ENCODE results near the gene TTC7B.

TTC7B gene

DNA sequence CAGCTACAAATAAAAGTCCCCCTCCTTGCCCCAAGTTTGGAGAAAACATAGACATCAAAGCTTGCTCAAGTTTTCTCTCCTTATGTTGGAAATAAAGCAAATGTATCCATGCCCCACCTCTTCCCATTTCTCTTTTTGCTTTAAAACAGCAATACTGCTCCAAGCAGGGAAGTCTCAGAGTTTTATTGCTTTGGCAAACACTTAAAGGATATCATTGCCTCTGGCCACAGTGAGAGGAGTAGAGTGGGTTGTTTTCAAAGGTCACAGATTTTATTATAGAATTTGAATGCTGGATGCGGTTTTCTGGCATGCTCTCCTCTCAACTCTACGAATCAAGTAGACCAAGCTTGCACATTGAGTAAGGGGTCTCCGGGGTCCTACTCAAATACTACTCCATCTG lies 149.7 kb downstream of the TTC7B start:
- no peak for DNase-seq (ENCODE audit: low read depth)
- no peak overlapping the region for H3K4me3 ChIP-seq (ENCODE audit: control insufficient read depth, low read depth, low read length)
- TF ChIP-seq, protein P1, sequence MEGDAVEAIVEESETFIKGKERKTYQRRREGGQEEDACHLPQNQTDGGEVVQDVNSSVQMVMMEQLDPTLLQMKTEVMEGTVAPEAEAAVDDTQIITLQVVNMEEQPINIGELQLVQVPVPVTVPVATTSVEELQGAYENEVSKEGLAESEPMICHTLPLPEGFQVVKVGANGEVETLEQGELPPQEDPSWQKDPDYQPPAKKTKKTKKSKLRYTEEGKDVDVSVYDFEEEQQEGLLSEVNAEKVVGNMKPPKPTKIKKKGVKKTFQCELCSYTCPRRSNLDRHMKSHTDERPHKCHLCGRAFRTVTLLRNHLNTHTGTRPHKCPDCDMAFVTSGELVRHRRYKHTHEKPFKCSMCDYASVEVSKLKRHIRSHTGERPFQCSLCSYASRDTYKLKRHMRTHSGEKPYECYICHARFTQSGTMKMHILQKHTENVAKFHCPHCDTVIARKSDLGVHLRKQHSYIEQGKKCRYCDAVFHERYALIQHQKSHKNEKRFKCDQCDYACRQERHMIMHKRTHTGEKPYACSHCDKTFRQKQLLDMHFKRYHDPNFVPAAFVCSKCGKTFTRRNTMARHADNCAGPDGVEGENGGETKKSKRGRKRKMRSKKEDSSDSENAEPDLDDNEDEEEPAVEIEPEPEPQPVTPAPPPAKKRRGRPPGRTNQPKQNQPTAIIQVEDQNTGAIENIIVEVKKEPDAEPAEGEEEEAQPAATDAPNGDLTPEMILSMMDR (conservative IDR thresholded peaks at IDR 0.05; ENCODE audit: control insufficient read depth, insufficient read depth, low read depth, low read length) = no peak

GRCh38 chr14:90665321-90666000 lies 150.8 kb downstream of the TTC7B start:
- TF ChIP-seq, protein P1 (conservative IDR thresholded peaks at IDR 0.05; ENCODE audit: control insufficient read depth, insufficient read depth, low read depth, low read length) = no peak
- DNase-seq (ENCODE audit: low read depth) = no peak
- no peak overlapping the region for H3K4me3 ChIP-seq (ENCODE audit: control insufficient read depth, low read depth, low read length)

DNA sequence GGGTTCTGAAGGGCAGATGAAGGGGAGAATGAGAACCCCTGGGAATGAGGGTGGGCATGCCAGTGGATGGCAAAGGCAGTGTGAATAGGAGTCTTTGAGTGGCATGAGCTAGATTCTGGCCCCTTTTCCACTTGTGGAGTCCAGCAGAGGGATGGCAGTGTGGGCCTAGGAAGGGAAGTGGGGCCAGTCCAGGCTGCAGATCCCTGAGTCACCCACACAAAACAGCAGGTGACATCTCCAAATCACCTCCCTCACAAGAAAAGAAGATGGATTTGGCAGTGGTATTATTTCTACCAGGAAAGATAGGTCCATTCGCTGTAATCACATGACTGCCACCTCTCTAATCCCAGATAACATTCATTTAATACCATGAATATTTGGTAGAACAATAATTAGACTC lies 151.3 kb downstream of the TTC7B start:
- H3K4me3 ChIP-seq (ENCODE audit: control insufficient read depth, low read depth, low read length) = no peak overlapping the region
- TF ChIP-seq, protein P1 (conservative IDR thresholded peaks at IDR 0.05; ENCODE audit: control insufficient read depth, insufficient read depth, low read depth, low read length) = no peak
- DNase-seq (ENCODE audit: low read depth) = no peak

DNA sequence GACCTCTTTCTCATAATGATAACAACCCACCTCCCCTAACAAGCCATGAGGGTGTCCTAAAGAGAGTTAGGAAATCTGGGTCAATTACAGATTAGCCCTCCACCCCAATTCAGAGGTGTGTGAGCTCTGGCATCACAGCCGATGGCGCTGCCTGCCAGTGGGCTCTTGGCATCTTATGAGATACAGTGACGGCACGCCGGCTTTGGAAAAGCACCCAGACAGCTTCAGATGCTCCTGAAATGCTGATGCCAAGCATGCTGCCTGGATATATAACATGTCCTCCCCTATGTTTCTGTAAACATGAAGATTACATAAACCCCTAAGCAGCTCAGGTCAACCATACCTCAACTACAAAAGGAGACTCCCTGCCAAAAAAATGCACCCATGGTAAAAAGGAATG lies 152.6 kb downstream of the TTC7B start:
- no peak overlapping the region for H3K4me3 ChIP-seq (ENCODE audit: control insufficient read depth, low read depth, low read length)
- TF ChIP-seq, protein P1 (conservative IDR thresholded peaks at IDR 0.05; ENCODE audit: control insufficient read depth, insufficient read depth, low read depth, low read length) = no peak

DNA sequence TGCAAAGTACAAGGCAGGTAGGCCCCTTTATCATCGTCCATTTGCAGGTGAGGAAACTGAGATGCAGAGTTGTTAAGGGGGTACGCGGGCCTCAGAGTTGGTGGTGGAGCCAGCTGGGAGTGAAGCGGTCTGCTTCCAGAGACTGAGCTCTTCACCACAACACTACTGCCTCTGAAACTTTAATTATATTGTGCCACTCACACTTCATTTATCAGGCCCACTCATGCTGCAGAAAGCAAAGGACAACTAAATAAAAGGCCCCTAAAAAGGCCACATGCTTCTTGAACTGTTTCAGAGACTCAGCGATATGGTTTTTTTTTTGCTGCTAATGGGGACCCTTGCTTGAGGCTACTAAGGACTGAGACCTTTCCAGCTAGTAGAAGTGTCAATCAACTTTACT lies 153.1 kb downstream of the TTC7B start:
- TF ChIP-seq, protein P1 (conservative IDR thresholded peaks at IDR 0.05; ENCODE audit: control insufficient read depth, insufficient read depth, low read depth, low read length) = no peak
- no peak overlapping the region for H3K4me3 ChIP-seq (ENCODE audit: control insufficient read depth, low read depth, low read length)
- DNase-seq (ENCODE audit: low read depth) = no peak

More for the DNA sequence above, 152.6 kb downstream of the TTC7B start:
- no peak for DNase-seq (ENCODE audit: low read depth)

DNA sequence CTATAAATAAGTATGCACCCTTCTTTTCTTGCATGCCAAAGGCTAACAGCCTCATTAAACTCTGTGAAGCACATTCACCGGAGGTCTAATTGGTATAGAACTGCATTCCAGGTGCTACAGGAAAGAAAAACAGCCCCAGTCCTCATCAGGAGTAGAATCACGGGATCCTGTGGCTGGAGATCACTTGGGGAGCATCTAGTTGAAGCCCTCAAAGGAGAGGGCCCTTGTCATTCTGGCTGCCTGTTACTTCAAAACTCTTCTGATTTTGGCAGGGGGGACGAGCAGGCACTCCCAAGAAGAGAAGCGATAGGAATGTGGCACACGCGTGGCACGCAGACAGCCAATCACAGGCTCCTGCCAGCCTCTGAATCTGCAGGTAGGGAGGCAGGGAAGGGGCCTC lies 154.4 kb downstream of the TTC7B start:
- no peak for DNase-seq (ENCODE audit: low read depth)
- TF ChIP-seq, protein P1 (conservative IDR thresholded peaks at IDR 0.05; ENCODE audit: control insufficient read depth, insufficient read depth, low read depth, low read length) = no peak
- no peak overlapping the region for H3K4me3 ChIP-seq (ENCODE audit: control insufficient read depth, low read depth, low read length)
